OCI-LY3 (cell line): ENCODE results near the gene CCR1.

Experiments
- EZH2phosphoT487 ChIP-seq: fragments of 200-600 bp; shearing (Covaris generic); IDR thresholded peaks from 2 replicates; pipeline ENCODE4 v1.6.1; 2018; ENCODE audit warnings: antibody characterized with exemption, mixed run types, low read depth
- TF ChIP-seq, protein P1 (sequence below): fragments of 200-600, 300-600 bp; sonication (generic); IDR thresholded peaks from 2 replicates; pipeline ENCODE4 v1.5.1; 2014; ENCODE audit warnings: antibody characterized with exemption, low read length, low read depth

DNA sequence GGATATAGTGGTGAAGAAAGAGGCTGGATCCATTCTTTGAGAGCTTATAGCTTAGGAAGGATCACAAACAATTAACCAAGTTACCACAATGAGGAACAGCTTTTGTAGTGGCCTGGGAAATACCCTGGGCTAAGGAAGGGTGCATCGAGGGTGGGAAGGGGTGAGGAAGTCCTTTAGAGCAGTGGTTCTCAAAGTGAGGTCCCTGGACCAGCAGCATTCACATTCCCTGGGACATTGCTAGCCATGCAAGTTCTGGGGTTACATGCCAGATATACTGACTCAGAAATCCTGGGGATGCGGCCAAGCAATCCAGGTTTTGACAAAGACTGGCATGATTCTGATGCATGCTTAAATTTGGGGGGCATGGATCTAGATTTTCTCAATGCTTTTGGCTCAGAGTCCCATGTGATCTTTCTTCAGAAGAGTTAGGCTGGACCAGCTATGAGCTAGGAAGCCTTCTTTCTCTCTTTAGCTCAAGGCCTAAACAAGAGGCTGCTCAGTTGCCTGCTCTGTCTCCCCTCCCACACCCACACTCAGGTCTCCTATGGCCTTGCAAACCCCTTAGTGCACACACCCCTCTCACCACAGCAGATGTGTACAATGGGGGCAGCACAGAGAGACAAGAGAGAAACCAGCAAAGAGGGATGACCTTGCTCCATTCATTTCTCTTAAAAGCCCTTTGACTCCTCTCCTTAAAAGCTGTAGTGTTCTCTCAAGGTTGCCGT, 1.8 kb upstream of the CCR1 start:
- TF ChIP-seq, protein P1, sequence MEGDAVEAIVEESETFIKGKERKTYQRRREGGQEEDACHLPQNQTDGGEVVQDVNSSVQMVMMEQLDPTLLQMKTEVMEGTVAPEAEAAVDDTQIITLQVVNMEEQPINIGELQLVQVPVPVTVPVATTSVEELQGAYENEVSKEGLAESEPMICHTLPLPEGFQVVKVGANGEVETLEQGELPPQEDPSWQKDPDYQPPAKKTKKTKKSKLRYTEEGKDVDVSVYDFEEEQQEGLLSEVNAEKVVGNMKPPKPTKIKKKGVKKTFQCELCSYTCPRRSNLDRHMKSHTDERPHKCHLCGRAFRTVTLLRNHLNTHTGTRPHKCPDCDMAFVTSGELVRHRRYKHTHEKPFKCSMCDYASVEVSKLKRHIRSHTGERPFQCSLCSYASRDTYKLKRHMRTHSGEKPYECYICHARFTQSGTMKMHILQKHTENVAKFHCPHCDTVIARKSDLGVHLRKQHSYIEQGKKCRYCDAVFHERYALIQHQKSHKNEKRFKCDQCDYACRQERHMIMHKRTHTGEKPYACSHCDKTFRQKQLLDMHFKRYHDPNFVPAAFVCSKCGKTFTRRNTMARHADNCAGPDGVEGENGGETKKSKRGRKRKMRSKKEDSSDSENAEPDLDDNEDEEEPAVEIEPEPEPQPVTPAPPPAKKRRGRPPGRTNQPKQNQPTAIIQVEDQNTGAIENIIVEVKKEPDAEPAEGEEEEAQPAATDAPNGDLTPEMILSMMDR: no peak
- TF ChIP-seq EZH2phosphoT487: no peak
